ENCODE data around the gene ZNF280B.
"Not testable (repeated sequence)": the region's sequence is repeated elsewhere in the genome, so short reads cannot be mapped to it uniquely, and the experiment has no call there.

Gene ZNF280B

DNA sequence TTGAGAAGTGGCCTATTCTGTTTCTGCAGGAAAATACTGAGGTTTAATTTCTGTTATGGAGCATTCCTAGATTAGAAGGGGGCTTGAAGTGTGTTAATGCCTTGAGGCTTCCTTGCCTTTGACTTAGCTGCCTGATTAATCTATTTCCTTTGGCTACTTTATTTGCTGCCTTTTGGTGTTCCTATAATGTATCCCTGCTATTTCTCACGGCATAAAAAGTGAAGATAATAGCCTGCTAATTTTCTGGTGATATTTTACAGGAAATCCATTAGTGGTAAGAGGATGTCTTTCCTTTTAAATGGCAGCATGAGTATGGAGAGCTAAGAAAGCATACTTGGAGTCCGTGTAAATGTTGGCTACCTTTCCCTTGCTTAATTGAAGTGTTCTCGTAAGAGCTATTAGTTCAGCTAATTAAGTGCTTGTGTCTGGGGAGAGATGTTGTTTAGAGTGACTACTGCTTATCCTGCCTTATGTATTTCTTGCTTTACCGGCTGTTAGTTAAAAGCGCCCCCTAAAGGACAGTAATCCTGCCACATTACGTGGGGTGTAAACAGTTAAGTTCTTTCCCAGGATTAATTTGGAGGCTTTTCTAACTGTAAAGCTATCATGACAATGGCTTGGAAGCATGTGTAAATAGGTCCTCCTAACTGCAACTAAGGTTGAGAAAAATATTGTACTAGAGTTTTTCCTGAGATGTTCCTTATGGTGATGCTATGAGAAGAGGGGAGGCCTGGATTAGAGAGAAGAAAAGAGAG lies 45.6 kb downstream of the ZNF280B start:
- no peak for ATAC-seq

DNA sequence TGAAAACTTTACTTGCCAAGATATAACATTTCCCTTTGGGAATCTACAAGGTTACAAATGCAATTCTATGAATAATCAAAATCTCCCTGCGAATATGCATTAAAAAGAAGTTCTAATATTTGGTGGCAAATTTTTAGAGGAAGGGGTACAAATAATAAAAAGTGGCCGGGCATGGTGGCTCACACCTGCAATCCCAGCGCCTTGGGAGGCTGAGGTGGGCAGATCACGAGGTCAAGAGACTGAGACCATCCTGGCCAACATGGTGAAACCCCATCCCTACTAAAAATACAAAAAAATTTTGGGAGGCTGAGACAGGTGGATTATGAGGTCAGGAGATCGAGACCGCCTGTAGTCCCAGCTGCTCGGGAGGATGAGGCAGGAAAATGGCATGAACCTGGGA lies 47.0 kb downstream of the ZNF280B start:
- no peak for ATAC-seq

DNA sequence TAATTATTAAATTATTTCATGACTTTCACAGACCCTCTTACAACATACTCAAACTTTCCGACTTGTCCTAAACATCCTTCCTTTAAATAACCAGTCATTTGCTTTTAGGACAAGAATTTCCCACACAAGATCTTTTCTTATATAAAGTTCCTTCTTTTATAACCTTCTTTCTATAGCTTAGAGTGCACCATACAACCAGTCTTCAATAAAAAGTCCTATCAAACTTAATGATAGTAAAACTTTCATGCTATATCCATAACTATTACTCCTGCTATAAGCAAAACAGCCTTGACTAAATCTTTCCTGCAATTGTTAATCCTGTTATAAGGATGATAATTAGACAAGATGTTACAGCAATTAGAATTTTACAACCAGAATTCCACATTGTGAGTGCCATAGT lies 47.4 kb downstream of the ZNF280B start:
- no peak for ATAC-seq

DNA sequence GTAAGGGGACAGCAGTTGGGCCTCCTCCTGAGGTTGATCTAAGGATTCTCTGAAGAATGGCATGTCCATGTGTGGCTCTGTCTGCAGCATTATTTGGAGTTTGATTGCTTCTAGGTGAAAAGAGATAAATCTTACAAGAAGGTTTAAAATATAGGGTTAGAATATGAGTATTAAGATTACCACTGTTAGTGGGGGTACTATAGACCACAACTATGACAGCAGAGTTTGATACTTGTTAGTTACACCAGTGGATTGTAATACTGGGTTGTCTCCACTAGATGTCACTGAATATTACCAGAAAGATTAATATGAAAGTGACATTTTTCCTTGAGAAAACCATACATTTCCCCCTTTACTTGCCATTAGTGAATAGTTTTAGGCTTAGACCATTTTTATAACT lies 47.9 kb downstream of the ZNF280B start:
- ATAC-seq, result no peak

DNA sequence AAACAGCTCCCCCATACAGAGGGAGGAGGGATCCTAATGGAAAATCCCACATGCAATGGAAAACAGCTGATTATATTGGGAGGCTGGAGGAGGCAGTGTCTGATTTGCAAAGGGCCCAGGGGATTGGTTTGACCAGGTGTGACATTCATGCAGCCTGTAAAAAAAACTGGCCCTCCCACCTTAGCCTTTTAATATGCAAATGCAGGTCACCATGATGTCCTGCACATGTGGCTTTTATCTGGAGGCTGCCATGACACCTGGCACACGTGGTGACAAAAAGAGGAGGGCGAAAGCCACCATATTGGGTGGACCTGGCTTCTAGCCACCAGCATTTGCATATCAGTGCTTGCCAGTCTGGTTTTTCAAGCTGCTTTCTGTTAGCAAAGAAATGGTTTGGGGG lies 48.5 kb downstream of the ZNF280B start:
- ATAC-seq, result no peak

DNA sequence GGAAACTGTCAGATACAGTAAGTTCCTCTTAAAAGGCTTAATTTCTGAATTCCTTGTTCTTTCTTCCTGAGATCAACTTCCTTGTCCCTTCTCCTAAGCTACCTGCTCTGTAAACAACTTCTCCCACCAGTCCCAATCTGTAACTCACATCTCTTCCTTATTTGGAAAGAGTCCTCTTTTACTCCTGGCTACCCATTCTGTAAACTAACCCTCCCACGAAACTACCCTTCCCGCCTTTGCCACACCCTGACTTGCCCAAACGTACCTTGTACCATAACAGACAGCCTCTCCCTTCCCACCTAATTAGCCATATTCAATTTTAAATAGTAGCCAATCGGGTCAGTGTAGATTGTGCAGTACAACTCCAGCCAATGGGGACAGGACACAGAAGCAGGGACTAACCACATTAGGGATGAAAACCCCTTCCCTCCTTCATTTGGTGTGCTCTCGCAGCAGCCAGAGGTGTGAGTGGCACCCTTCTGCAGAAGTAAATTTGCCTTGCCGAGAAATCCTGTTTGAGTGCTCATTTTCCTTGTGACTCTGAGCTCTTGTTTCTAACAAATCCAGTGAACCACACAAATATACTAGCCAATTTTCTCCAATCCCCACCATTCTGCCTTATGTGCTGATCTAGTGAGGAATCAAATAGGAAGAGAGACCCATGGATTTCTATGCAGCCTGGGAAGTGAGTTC lies 49.5 kb downstream of the ZNF280B start:
- no peak for ATAC-seq

DNA sequence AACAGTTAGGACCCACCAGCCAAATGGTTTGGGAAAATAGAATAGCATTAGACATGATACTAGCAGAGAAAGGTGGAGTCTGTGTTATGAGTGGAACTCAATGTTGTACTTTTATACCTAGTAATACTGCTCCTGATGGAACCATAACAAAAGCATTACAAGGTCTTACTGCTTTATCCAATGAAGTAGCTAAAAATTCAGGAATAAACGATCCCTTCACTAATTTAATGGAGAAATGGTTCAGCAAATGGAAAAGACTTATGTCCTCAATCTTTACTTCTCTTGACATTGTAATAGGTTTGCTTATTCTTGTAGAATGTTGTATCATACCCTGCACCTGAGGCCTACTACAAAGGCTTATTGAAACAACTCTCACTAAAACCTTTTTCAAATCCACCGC lies 50.2 kb downstream of the ZNF280B start:
- ATAC-seq, result no peak

DNA sequence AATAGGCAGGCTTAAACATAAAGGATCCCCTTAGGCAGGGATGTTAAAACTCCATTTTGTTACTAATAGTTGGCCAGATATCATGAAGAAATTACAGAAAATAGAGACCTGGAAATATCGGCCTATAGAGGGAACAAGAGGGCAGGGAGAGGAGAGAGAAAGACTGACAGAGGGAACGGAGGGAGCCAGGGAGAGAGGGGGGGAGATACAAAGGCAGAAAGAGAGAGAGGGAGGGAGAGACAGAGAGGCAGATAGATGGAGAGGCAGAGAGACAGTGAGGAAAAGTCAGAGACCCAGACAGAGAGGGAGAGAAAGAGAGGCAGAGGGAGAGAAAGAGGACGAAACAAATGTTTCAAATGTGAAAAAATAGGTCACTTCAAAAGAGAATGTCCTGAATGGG lies 53.5 kb downstream of the ZNF280B start:
- ATAC-seq, result no peak

DNA sequence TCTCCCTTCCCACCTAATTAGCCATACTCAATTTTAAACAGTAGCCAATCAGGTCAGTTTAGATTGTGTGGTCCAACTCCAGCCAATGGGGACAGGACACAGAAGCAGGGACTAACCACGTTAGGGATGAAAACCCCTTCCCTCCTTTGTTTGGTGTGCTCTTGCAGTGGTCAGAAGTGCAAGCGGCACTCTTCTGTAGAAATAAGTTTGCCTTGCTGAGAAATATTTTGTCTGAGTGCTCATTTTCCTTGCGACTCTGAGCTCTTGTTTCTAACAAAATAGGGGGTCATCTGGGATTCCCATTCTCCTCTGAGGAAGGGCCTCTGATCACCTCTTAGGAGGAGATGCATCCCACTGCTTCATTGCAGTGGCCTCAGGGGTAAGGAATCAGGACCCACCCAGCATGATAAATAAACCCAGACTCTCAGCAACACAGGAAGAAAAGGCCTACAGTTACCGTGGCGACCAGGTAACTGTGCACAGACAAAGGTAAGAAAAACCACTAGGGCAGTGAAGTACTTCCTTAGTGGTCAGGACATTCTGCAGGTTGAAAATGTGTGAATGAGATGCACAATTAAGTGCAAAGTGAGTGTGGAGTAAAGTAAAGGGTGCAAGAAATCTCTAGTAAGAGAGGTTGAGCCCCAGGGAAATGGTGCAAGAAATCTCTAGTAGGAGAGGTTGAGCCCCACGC lies 55.4 kb downstream of the ZNF280B start:
- no peak for ATAC-seq

DNA sequence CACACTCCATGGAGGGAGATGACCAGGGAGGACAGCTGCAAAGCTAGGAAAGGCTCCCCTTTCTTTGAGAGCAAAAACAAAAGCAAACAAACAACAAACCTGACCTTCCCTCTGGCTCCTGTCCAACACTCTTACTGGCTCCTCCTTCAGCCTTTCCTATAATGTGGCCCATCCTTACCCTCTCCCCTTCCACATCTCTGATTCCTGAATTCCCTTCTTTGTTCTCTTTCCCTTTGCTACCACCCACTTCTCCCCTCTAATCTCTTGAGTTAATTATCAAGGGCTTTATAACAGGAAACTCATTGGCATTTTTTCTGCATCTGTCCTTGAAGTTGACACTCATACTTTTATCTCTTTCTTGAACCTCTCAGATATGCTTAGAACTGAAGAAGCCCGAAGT lies 56.3 kb downstream of the ZNF280B start:
- no peak for ATAC-seq

DNA sequence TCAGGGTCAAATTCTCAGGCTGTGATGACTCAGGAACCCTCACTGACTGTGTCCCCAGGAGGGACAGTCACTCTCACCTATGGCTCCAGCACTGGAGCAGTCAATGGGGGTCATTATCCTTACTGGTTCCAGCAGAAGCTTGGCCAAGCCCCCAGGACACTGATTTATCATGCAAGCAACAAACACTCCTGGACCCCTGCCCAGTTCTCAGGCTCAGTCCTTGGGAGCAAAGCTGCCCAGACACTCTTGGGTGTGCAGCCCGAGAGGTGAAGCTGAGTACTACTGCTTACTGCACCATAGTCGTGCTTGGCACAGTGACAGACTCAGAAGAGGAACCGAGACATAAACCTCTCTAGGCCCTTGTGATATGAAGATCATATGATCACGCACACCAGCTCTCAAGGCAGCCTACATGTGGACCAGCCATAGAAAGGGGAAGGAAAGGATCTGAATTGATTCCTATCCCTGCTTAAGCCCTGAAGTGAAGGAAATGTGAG lies 58.2 kb downstream of the ZNF280B start:
- ATAC-seq, result peak; percentile 32 to 70

DNA sequence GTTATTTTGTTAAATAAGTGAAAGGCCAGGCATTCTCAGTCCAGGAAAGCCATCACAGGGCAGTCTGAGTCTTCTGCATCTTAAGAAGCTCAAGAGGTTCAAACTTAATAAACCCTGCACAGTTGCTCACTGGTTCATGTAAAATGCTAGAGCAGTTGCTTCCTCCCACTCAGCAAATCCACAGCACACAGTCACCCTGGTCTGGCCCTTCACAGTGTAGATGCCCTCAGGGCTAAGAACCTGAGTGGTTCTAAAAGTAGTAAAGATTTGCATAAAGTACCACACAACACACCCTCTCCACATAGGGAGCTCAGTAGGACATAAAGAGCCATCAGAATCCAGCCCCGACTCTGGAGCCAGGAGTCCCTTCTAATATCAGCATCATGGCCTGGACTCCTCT lies 58.7 kb downstream of the ZNF280B start:
- no peak for ATAC-seq

DNA sequence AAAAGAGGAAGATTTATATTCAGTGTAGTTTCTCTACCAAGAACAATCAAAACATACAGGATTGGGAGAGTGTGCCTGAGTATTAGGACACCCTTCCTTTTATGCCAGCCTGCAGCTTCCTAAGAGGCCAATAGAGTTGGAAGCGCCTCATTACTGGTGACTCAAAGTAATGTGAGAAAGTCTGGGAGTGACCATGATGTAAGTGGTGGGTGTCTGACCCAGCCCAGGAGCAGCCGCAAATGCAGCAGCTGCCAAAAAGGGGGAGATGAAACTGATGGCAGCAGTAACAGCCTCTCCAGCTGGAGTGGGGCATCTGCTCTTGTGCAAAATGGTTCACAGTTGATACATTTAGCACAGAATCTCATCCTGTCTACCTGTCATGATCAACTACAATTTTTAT lies 62.0 kb downstream of the ZNF280B start:
- no peak for ATAC-seq

DNA sequence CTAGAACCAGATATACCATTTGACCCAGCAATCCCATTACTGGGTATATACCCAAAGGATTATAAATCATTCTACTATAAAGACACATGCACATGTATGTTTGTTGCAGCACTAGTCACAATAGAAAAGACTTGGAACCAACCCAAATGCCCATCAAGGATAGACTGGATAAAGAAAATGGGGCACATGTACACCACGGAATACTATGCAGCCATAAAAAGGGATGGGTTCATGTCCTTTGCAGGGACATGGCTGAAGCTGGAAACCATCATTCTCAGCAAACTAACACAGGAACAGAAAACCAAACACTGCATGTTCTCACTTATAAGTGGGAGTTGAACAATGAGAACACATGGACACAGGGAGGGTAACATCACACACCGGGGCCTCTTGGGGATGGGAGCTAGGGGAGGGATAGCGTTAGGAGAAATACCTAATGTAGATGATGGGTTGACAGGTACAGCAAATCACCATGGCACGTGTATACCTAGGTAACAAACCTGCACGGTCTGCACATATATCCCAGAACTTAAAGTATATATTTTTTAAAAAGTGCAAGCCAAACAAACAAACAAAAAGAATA lies 64.4 kb downstream of the ZNF280B start:
- not testable (repeated sequence) for ATAC-seq

DNA sequence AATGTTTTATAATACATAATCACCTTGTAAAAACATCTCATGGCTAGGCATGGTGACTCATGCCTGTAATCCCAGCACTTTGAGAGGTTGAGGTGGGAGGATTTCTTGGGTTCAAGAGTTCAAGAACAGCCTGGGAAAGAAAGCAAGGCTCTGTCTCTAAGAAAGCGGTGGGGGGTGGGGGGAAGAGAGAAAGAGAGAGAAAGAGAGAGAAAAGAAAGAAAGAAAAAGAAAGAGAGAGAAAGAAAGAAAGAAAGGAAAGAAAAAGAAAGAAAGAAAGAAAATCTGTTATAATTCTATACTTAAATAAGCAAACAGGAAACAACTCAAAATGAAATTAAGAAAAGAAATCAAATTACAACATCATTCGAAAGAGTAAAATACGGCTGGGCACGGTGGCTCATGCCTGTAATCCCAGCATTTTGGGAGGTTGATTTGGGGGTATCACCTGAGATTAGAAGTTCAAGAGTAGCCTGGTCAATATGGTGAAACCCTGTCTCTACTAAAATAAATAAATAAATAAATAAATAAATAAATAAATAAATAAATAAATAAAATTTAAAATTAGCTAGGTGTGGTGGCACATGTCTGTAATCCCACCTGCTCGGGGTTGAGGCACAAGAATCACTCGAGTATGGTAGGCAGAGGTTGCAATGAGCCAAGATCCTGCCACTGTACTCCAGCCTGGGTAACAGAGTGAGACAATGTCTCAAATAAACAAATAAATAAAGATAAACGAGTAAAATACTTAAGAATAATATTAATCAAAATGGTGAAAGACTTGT lies 65.4 kb downstream of the ZNF280B start:
- ATAC-seq, result no peak

DNA sequence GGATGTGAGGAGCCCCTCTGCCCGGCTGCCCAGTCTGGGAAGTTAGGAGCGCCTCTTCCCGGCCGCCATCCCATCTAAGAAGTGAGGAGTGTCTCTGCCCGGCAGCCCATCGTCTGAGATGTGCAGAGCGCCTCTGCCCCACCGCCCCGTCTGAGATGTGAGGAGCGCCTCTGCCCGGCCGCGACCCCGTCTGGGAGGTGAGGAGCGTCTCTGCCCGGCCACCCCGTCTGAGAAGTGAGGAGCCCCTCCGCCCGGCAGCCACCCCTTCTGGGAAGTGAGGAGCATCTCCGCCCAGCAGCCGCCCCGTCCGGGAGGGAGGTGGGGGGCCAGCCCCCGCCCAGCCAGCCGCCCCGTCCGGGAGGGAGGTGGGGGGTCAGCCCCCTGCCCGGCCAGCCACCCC lies 66.9 kb downstream of the ZNF280B start:
- not testable (repeated sequence) for ATAC-seq

DNA sequence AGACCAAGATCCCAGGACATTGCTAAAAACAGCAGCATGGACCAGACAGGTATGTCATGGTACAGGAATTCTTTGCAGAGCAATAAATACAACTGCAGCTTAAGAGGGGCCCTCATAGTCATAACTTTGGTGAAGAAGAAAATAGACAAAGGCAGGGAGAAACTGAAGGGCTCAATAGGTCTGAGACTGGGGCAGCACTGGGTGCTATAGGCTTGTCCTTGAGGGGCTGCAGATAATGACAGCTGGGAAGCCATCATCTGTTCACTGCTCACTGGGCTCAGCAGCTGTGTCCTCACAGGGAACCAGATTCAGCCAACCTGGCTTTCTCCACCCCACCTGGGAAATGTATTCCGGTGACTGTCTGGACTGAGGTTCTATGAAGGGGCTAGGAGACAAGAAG lies 68.4 kb downstream of the ZNF280B start:
- no peak for ATAC-seq

Measured in activated CD4-positive, CD25-positive, alpha-beta regulatory T cell treated with anti-CD3 and anti-CD28 coated beads, Interleukin-2, amount 50 U/mL, for 24 hours (primary cell).